ENCODE measurements around the gene PALM. TPM values are rescaled to one million over a fixed set of nuclear protein-coding genes. Genes with fewer than 3 reads are reported as not detected.

The PALM gene
- 11.3 and 12.7 TPM in 2 replicates for polyA plus RNA-seq (2013)

DNA sequence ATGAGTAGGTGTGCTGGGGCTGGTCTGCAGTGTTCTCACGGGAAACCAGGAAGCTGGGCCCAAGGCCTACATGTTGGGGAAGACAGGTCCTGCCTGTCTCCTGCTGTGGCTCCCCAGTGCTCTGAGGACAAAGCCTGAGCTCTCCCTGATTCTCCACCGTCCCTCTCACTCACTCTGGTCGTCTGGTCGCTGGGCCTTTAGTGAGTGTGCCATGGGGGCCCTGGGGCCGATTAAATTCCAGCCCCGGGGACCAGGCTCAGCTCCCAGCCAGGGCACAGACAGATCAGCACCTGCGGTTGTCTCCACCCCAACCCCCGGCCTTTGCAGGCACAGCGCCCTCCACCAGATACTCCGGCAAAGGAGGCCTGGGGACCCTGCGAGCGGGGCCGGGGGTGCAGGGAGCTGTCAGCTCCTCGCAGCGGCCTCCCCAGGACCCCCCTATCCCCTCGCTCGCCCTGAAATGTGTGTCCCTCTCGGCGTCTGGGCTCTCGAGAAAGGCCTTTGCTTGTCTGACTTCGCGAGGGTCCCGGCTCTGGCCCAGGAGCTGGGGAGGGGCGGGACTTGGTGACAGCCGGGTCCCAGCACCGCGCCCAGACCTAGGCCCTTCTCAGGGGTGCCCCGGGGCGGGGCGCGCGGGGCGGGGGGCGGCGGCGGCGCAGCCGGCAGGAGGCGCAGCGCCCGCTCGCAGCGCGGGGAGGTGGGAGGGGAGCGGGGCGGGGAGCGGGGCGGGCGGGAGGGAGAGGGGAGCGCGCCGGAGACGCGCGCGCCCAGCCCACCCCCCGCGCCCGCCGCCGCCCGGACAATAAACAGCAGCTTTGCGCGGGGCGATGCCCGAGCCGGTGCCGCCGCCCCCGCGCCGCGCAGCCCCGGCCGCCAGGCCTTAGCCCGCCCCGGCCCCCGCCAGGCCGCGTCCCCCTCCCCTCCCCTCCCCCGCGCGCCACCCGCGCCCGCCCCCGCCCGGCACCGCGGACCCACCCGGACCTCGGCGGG, at the start of gene PALM:
Gene PALM (plus strand): TSS at position 782 of the 990 bp plus-strand sequence. CDS start 212 bp downstream, outside the sequence.
- Histone ChIP-seq H3K9ac (ENCODE audit: low read length) (no peak within 1 kb of the TSS), H2BK5ac (ENCODE audit: low read depth, low read length, poor library complexity) (no peak within 1 kb of the TSS), H2BK120ac (ENCODE audit: insufficient read depth, low read length, poor library complexity) (no peak within 1 kb of the TSS), H3K4me1 (ENCODE audit: control insufficient read depth in 1 of 2, insufficient read depth in 2 of 2, low read length in 2 of 2) (peaks cover 3% of the 10 kb centered on the region in 2 experiments), H3K27me3 (ENCODE audit: insufficient read depth, low read length) (peaks cover 7% of the 10 kb centered on the region), H4K12ac (ENCODE audit: low read depth, low read length) (peak within 1 kb of the TSS; percentile 51), H3K79me2 (ENCODE audit: control insufficient read depth, insufficient read depth, low read length, poor library complexity) (no peaks in the 10 kb centered on the region), H3K9me3 (ENCODE audit: insufficient read depth, low read depth, low read length) (peaks cover 8% of the 10 kb centered on the region), H3K14ac (ENCODE audit: low read length) (peak within 1 kb of the TSS; percentile 32), H3K79me1 (ENCODE audit: low read length) (no peaks in the 10 kb centered on the region), H3K4me3 (ENCODE audit: low read depth, low read length) (peak within 1 kb of the TSS; percentile 75), H2AFZ (ENCODE audit: insufficient read depth, low read length, poor library complexity) (peak within 1 kb of the TSS; percentile 6), H3K23ac (ENCODE audit: low read length) (no peak within 1 kb of the TSS), H4K8ac (ENCODE audit: low read depth, low read length) (peak within 1 kb of the TSS; percentile 17), H3K36me3 (ENCODE audit: control insufficient read depth in 1 of 2, insufficient read depth in 2 of 2, low read length in 2 of 2) (peaks cover 0 to 2% of the 10 kb centered on the region in 2 experiments), H3K18ac (ENCODE audit: low read length) (peak within 1 kb of the TSS; percentile 22), H3K27ac (ENCODE audit: low read depth, low read length) (no peak within 1 kb of the TSS), H2AK5ac (ENCODE audit: low read length) (no peak within 1 kb of the TSS), H3K4ac (ENCODE audit: low read depth, low read length) (no peak within 1 kb of the TSS), H3K4me2 (ENCODE audit: low read length) (peak within 1 kb of the TSS; percentile 98), H2BK12ac (ENCODE audit: low read length) (no peak within 1 kb of the TSS), H4K91ac (ENCODE audit: low read depth, low read length) (peak within 1 kb of the TSS; percentile 30)
- DNase-seq, result no peak
- no CpG with 5 or more reads among the region's 93 CpGs for WGBS (ENCODE audit: extremely low coverage, insufficient coverage, insufficient read length)

DNA sequence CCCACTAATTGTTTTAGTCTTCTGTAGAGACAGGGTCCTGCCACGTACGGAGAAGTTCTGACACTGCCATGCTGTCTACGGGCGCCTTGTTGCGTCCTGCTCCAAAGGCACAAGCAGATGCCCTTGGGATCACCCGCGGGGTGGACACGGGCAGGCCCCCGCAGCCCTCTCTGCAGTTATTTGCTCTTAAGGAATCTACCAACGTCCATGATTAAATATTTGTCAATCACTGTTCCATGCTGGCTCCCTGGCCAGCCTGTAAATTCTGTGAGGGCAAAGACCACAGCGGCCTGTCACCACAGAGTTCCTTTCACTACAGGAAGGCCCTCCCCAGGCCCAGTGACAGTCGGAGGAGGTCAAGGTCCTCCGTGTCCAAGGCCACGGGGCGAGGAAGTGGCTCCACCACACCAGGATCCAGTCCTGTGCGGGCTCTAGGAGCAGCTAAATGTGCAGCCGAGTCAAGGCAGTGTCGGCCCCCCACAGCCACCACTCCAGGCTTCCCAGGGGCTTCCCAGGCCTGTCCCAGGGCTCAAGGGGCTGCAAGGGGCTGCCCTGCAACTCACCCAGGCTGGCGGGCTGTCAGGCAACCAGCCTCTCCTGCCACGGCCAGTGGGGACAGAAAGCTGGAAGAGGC, 47.8 kb upstream of the PALM start:
- peak in 1 of 2 donors; percentile 3 for DNase-seq
- Histone ChIP-seq H2AFZ (ENCODE audit: insufficient read depth, low read length, poor library complexity) (no peak overlapping the region), H3K36me3 (ENCODE audit: control insufficient read depth in 1 of 2, insufficient read depth in 2 of 2, low read length in 2 of 2) (peaks cover 27 to 39% of the 10 kb centered on the region in 2 experiments), H2BK120ac (ENCODE audit: insufficient read depth, low read length, poor library complexity) (no peak overlapping the region), H3K79me2 (ENCODE audit: control insufficient read depth, insufficient read depth, low read length, poor library complexity) (peaks cover 63% of the 10 kb centered on the region), H3K27ac (ENCODE audit: low read depth, low read length) (no peak overlapping the region), H3K4me3 (ENCODE audit: low read depth, low read length) (no peak overlapping the region), H2AK5ac (ENCODE audit: low read length) (no peak overlapping the region), H2BK5ac (ENCODE audit: low read depth, low read length, poor library complexity) (no peak overlapping the region), H4K8ac (ENCODE audit: low read depth, low read length) (no peak overlapping the region), H3K4me1 (ENCODE audit: control insufficient read depth in 1 of 2, insufficient read depth in 2 of 2, low read length in 2 of 2) (peaks cover 11 to 18% of the 10 kb centered on the region in 2 experiments), H3K27me3 (ENCODE audit: insufficient read depth, low read length) (no peaks in the 10 kb centered on the region), H3K9ac (ENCODE audit: low read length) (no peak overlapping the region), H3K79me1 (ENCODE audit: low read length) (peaks cover 14% of the 10 kb centered on the region), H3K14ac (ENCODE audit: low read length) (no peak overlapping the region), H4K12ac (ENCODE audit: low read depth, low read length) (no peak overlapping the region), H3K9me3 (ENCODE audit: insufficient read depth, low read depth, low read length) (peaks cover 2% of the 10 kb centered on the region), H3K4me2 (ENCODE audit: low read length) (peak overlapping the region; percentile 85), H3K4ac (ENCODE audit: low read depth, low read length) (peak overlapping the region; percentile 99), H2BK12ac (ENCODE audit: low read length) (no peak overlapping the region), H4K91ac (ENCODE audit: low read depth, low read length) (no peak overlapping the region), H3K18ac (ENCODE audit: low read length) (no peak overlapping the region), H3K23ac (ENCODE audit: low read length) (no peak overlapping the region)
- WGBS (ENCODE audit: extremely low coverage, insufficient coverage, insufficient read length), result no CpG with 5 or more reads among the region's 20 CpGs

- peaks cover 3% of the 10 kb centered on the region for H3K9me3 ChIP-seq (ENCODE audit: insufficient read depth, low read depth, low read length)
- peak overlapping the region; percentile 99 for H3K4ac ChIP-seq (ENCODE audit: low read depth, low read length)
- H2BK120ac ChIP-seq (ENCODE audit: insufficient read depth, low read length, poor library complexity), result no peak overlapping the region
- H3K27me3 ChIP-seq (ENCODE audit: insufficient read depth, low read length), result no peaks in the 10 kb centered on the region
- no peak overlapping the region for H2BK5ac ChIP-seq (ENCODE audit: low read depth, low read length, poor library complexity)
- peaks cover 14% of the 10 kb centered on the region for H3K79me1 ChIP-seq (ENCODE audit: low read length)
- no peak overlapping the region for H4K8ac ChIP-seq (ENCODE audit: low read depth, low read length)
- WGBS (ENCODE audit: extremely low coverage, insufficient coverage, insufficient read length), result no CpG with 5 or more reads among the region's 31 CpGs
- H3K18ac ChIP-seq (ENCODE audit: low read length), result no peak overlapping the region
- no peak overlapping the region for H4K12ac ChIP-seq (ENCODE audit: low read depth, low read length)
- H2AFZ ChIP-seq (ENCODE audit: insufficient read depth, low read length, poor library complexity), result no peak overlapping the region
- no peak for DNase-seq
- peak overlapping the region; percentile 98 for H3K4me3 ChIP-seq (ENCODE audit: low read depth, low read length)
- peak overlapping the region; percentile 85 for H3K4me2 ChIP-seq (ENCODE audit: low read length)
- no peak overlapping the region for H4K91ac ChIP-seq (ENCODE audit: low read depth, low read length)
- H3K9ac ChIP-seq (ENCODE audit: low read length), result peak overlapping the region; percentile 62
- H3K14ac ChIP-seq (ENCODE audit: low read length), result no peak overlapping the region
- no peak overlapping the region for H2AK5ac ChIP-seq (ENCODE audit: low read length)
- H3K23ac ChIP-seq (ENCODE audit: low read length), result no peak overlapping the region
- no peak overlapping the region for H2BK12ac ChIP-seq (ENCODE audit: low read length)
- peaks cover 27 to 37% of the 10 kb centered on the region in 2 experiments for H3K36me3 ChIP-seq (ENCODE audit: control insufficient read depth in 1 of 2, insufficient read depth in 2 of 2, low read length in 2 of 2)
- no peak overlapping the region for H3K27ac ChIP-seq (ENCODE audit: low read depth, low read length)
- H3K4me1 ChIP-seq (ENCODE audit: control insufficient read depth in 1 of 2, insufficient read depth in 2 of 2, low read length in 2 of 2), result peaks cover 11 to 18% of the 10 kb centered on the region in 2 experiments
- H3K79me2 ChIP-seq (ENCODE audit: control insufficient read depth, insufficient read depth, low read length, poor library complexity), result peaks cover 61% of the 10 kb centered on the region
Observed at GRCh38 chr19:661427-662196, 47.1 kb upstream of the PALM start.
